ENCODE results near the gene PLEKHD1. TPM values are rescaled to one million over a fixed set of nuclear protein-coding genes. Genes with fewer than 3 reads are reported as not detected.

Gene PLEKHD1
- total RNA-seq, 4 donors from 2014 or later = 0.13 to 2.4 (median 1.8) TPM

GRCh38 chr14:69451941-69452340 is 32.6 kb upstream of the PLEKHD1 start:
- 74 to 77% methylated on average over 2 of the region's 2 CpGs for WGBS, 2 donors
- intact Hi-C loops (cut with DNase I; ENCODE audit: low total_unique reads) = no loop called here
- TF ChIP-seq CTCF (IDR thresholded peaks at IDR 0.05) (no peak), POLR2A (IDR thresholded peaks at IDR 0.05) (no peak)
- H3K4me3 ChIP-seq (ENCODE audit: low read depth, poor library complexity, severe bottlenecking) = no peak overlapping the region
- DNase-seq (ENCODE audit: low spot score in 2 of 2) = no peak

GRCh38 chr14:69458350-69458749 is 26.2 kb upstream of the PLEKHD1 start:
- DNase-seq (ENCODE audit: low spot score in 2 of 2) = peak in 1 of 2 donors; percentile 81
- no peak overlapping the region for H3K4me3 ChIP-seq (ENCODE audit: low read depth, poor library complexity, severe bottlenecking)
- TF ChIP-seq POLR2A (IDR thresholded peaks at IDR 0.05) = no peak
- 85 to 86% methylated on average over 11 of the region's 11 CpGs for WGBS, 2 donors
- intact Hi-C loops (cut with DNase I; ENCODE audit: low total_unique reads) = no loop called here

- H3K4me3 ChIP-seq (ENCODE audit: low read depth, poor library complexity, severe bottlenecking) = no peak overlapping the region
- TF ChIP-seq POLR2A (IDR thresholded peaks at IDR 0.05) (no peak), CTCF (IDR thresholded peaks at IDR 0.05) (no peak)
- intact Hi-C loops (cut with DNase I; ENCODE audit: low total_unique reads) = no loop called here
- no peak for DNase-seq (ENCODE audit: low spot score in 2 of 2)
- WGBS, 2 donors = 38 to 53% methylated on average over 1 of the region's 1 CpG
Measured at GRCh38 chr14:69459122-69459521, 25.4 kb upstream of the PLEKHD1 start.

GRCh38 chr14:69460093-69460701 is 24.3 kb upstream of the PLEKHD1 start:
- DNase-seq (ENCODE audit: low spot score in 2 of 2) = peak; percentile 69 to 87
- H3K4me3 ChIP-seq (ENCODE audit: low read depth, poor library complexity, severe bottlenecking) = no peak overlapping the region
- intact Hi-C loops (cut with DNase I; ENCODE audit: low total_unique reads) = loop anchor here (5.0 kb wide), 1 partner anchor 218 kb away; no protein-coding TSS in a partner anchor
- TF ChIP-seq CTCF (IDR thresholded peaks at IDR 0.05) (no peak), POLR2A (IDR thresholded peaks at IDR 0.05) (no peak)
- 25 to 26% methylated on average over 4 of the region's 4 CpGs for WGBS, 2 donors

- TF ChIP-seq CTCF (IDR thresholded peaks at IDR 0.05) (no peak), POLR2A (IDR thresholded peaks at IDR 0.05) (no peak)
- intact Hi-C loops (cut with DNase I; ENCODE audit: low total_unique reads) = loop anchor here (5.0 kb wide), 1 partner anchor 222 kb away; no protein-coding TSS in a partner anchor
Measured at GRCh38 chr14:69464379-69464778, 20.1 kb upstream of the PLEKHD1 start.

GRCh38 chr14:69464829-69465228 is 19.7 kb upstream of the PLEKHD1 start:
- 88 to 92% methylated on average over 6 of the region's 6 CpGs for WGBS, 2 donors

More at GRCh38 chr14:69464379-69464778, 20.1 kb upstream of the PLEKHD1 start:
- peak in 1 of 2 donors; percentile 3 for DNase-seq (ENCODE audit: low spot score in 2 of 2)
- H3K4me3 ChIP-seq (ENCODE audit: low read depth, poor library complexity, severe bottlenecking) = no peak overlapping the region

More at GRCh38 chr14:69464829-69465228, 19.7 kb upstream of the PLEKHD1 start:
- no peak overlapping the region for H3K4me3 ChIP-seq (ENCODE audit: low read depth, poor library complexity, severe bottlenecking)
- peak in 1 of 2 donors; percentile 26 for DNase-seq (ENCODE audit: low spot score in 2 of 2)
- no peak for TF ChIP-seq CTCF (IDR thresholded peaks at IDR 0.05)
- no peak for TF ChIP-seq POLR2A (IDR thresholded peaks at IDR 0.05)
- intact Hi-C loops (cut with DNase I; ENCODE audit: low total_unique reads) = loop anchor here (5.0 kb wide), 1 partner anchor 223 kb away; no protein-coding TSS in a partner anchor
